GM10266 (cell line): ENCODE results near the gene SNUPN.

ENCODE experiments used
- DNase-seq: peaks from one replicate; pipeline ENCODE4 v3.0.0; 2012; ENCODE audit errors: extremely low spot score
- CTCF ChIP-seq: IDR thresholded peaks from 2 replicates; pipeline ENCODE4 v1.5.1; 2012; ENCODE audit warnings: mild to moderate bottlenecking, low read depth; ENCODE audit not compliant: control insufficient read depth, insufficient read depth; ENCODE audit errors: missing control alignments

The SNUPN gene

GRCh38 chr15:75659928-75660645 is 34.6 kb upstream of the SNUPN start:
- TF ChIP-seq CTCF, result no peak
- no peak for DNase-seq

- TF ChIP-seq CTCF, result no peak
- DNase-seq, result no peak
Measured at GRCh38 chr15:75659141-75659771, 33.7 kb upstream of the SNUPN start.

GRCh38 chr15:75656813-75657212 is 31.3 kb upstream of the SNUPN start:
- no peak for TF ChIP-seq CTCF
- no peak for DNase-seq

GRCh38 chr15:75656331-75656730 is 30.8 kb upstream of the SNUPN start:
- TF ChIP-seq CTCF, result no peak
- DNase-seq, result no peak

GRCh38 chr15:75655931-75656330 is 30.4 kb upstream of the SNUPN start:
- TF ChIP-seq CTCF, result no peak
- no peak for DNase-seq

GRCh38 chr15:75654201-75654907 is 28.8 kb upstream of the SNUPN start:
- TF ChIP-seq CTCF, result no peak
- no peak for DNase-seq
